Activated CD4-positive, alpha-beta memory T cell treated with anti-CD3 and anti-CD28 coated beads, Interleukin-2, amount 10 ng/mL, durations not matched to agents 7 days and 5 days (primary cell): Measurements from ENCODE around the gene NELFB. TPM values are rescaled to one million over a fixed set of nuclear protein-coding genes. Genes with fewer than 3 reads are reported as not detected.
A peak's percentile ranks its signal among the peaks of the same experiment; 100 is the strongest.

Source experiments
- CTCF ChIA-PET: fragments of 350-600 bp; sonication (Branson Sonifier 250); formaldehyde crosslinking; loops from one replicate; lab custom pipeline; 2021; ENCODE audit warnings: antibody characterized with exemption, inconsistent platforms; lab: Charles Lee
- POLR2A ChIA-PET: fragments of 350-600 bp; sonication (Branson Sonifier 250); formaldehyde crosslinking; loops from one replicate; lab custom pipeline; 2021; ENCODE audit warnings: antibody characterized with exemption; lab: Charles Lee
- DNase-seq: peaks from one replicate; pipeline ENCODE4 v3.0.0-alpha.2; 2020
- H3K27ac Mint-ChIP-seq: one replicate; pipeline ENCODE4 v1.8.0; 2021; ENCODE audit warnings: mild to moderate bottlenecking, mixed read lengths
- H3K27me3 Mint-ChIP-seq: one replicate; pipeline ENCODE4 v1.8.0; 2021; ENCODE audit warnings: mixed read lengths
- H3K36me3 Mint-ChIP-seq: one replicate; pipeline ENCODE4 v1.8.0; 2021; ENCODE audit warnings: low read depth, mixed read lengths
- H3K4me1 Mint-ChIP-seq: one replicate; pipeline ENCODE4 v1.8.0; 2021; ENCODE audit warnings: mixed read lengths
- H3K4me3 Mint-ChIP-seq: one replicate; pipeline ENCODE4 v1.8.0; 2021; ENCODE audit warnings: mild to moderate bottlenecking, mixed read lengths
- H3K9me3 Mint-ChIP-seq: one replicate; pipeline ENCODE4 v1.8.0; 2021; ENCODE audit warnings: mixed read lengths
- total RNA-seq, 2 experiments: library from RNA; stranded (reverse); gene quantifications; one replicate each; pipeline ENCODE4 v1.2.3, GENCODE V29; 2021

NELFB gene
- total RNA-seq, 2 experiments from 2014 or later, result 58.8 to 59.6 TPM

GRCh38 chr9:137247135-137247915, 7.8 kb upstream of the NELFB start:
- Mint-ChIP-seq H3K27ac (no peak overlapping the region), H3K9me3 (no peaks in the 10 kb centered on the region), H3K27me3 (no peaks in the 10 kb centered on the region), H3K4me3 (no peak overlapping the region), H3K36me3 (peaks cover 20% of the 10 kb centered on the region), H3K4me1 (peaks cover 19% of the 10 kb centered on the region)
- DNase-seq, result no peak
- ChIA-PET POLR2A (interaction anchor here (1.0 to 12.2 kb wide), 2 partner anchors 6 to 9 kb away, joined by 4 to 251 read pairs; partner anchors contain the start of gene TUBB4B), CTCF (no interaction called here)

GRCh38 chr9:137247916-137248175, 7.3 kb upstream of the NELFB start:
- H3K36me3 Mint-ChIP-seq, result peaks cover 15% of the 10 kb centered on the region
- DNase-seq, result no peak
- no peaks in the 10 kb centered on the region for H3K27me3 Mint-ChIP-seq
- ChIA-PET CTCF (no interaction called here), POLR2A (interaction anchor here (1.0 to 12.2 kb wide), 2 partner anchors 7 to 8 kb away, joined by 4 to 251 read pairs; partner anchors contain the start of gene TUBB4B)
- peaks cover 14% of the 10 kb centered on the region for H3K4me1 Mint-ChIP-seq
- H3K27ac Mint-ChIP-seq, result no peak overlapping the region
- no peaks in the 10 kb centered on the region for H3K9me3 Mint-ChIP-seq
- no peak overlapping the region for H3K4me3 Mint-ChIP-seq

GRCh38 chr9:137250329-137251193, 4.6 kb upstream of the NELFB start:
- CTCF ChIA-PET, result no interaction called here
- no peaks in the 10 kb centered on the region for H3K9me3 Mint-ChIP-seq
- no peak for DNase-seq
- H3K27ac Mint-ChIP-seq, result no peak overlapping the region
- H3K36me3 Mint-ChIP-seq, result peaks cover under 1% of the 10 kb centered on the region
- H3K27me3 Mint-ChIP-seq, result peaks cover 3% of the 10 kb centered on the region
- POLR2A ChIA-PET, result interaction anchor here (12.2 kb wide), 1 partner anchor 10 kb away, joined by 251 read pairs; the partner anchor contains the start of gene TUBB4B
- H3K4me1 Mint-ChIP-seq, result peaks cover 5% of the 10 kb centered on the region
- no peak overlapping the region for H3K4me3 Mint-ChIP-seq

GRCh38 chr9:137251194-137251461, 4.0 kb upstream of the NELFB start, which contains the start of gene STPG3:
Gene STPG3 (plus strand): TSS chr9:137251286. CDS start chr9:137251287, 1 bp downstream.
- CTCF ChIA-PET, result no interaction called here
- peaks cover 8% of the 10 kb centered on the region for H3K4me1 Mint-ChIP-seq
- H3K4me3 Mint-ChIP-seq, result no peak within 1 kb of the TSS
- H3K36me3 Mint-ChIP-seq, result peaks cover 6% of the 10 kb centered on the region
- POLR2A ChIA-PET, result interaction anchor here (12.2 kb wide), 1 partner anchor 10 kb away, joined by 251 read pairs; the partner anchor contains the start of gene TUBB4B
- peaks cover 3% of the 10 kb centered on the region for H3K27me3 Mint-ChIP-seq
- no peak for DNase-seq
- H3K27ac Mint-ChIP-seq, result no peak within 1 kb of the TSS
- no peaks in the 10 kb centered on the region for H3K9me3 Mint-ChIP-seq

GRCh38 chr9:137251490-137252268, 3.4 kb upstream of the NELFB start:
- no peak overlapping the region for H3K4me3 Mint-ChIP-seq
- ChIA-PET CTCF (no interaction called here), POLR2A (interaction anchor here (12.2 kb wide), 1 partner anchor 11 kb away, joined by 251 read pairs; the partner anchor contains the start of gene TUBB4B)
- H3K4me1 Mint-ChIP-seq, result peaks cover 14% of the 10 kb centered on the region
- no peak for DNase-seq
- H3K27me3 Mint-ChIP-seq, result peaks cover 3% of the 10 kb centered on the region
- H3K9me3 Mint-ChIP-seq, result no peaks in the 10 kb centered on the region
- H3K36me3 Mint-ChIP-seq, result peaks cover 10% of the 10 kb centered on the region
- no peak overlapping the region for H3K27ac Mint-ChIP-seq

GRCh38 chr9:137252555-137253506, 2.3 kb upstream of the NELFB start:
- Mint-ChIP-seq H3K4me3 (no peak overlapping the region), H3K4me1 (peaks cover 18% of the 10 kb centered on the region), H3K27ac (no peak overlapping the region), H3K9me3 (no peaks in the 10 kb centered on the region), H3K27me3 (peaks cover 3% of the 10 kb centered on the region), H3K36me3 (peaks cover 15% of the 10 kb centered on the region)
- ChIA-PET CTCF (interaction anchor here (2.6 kb wide), 1 partner anchor 13 kb away, joined by 12 read pairs; the partner anchor contains the start of gene TUBB4B), POLR2A (interaction anchor here (1.2 to 12.2 kb wide), 3 partner anchors 12 to 123 kb away, joined by 6 to 251 read pairs (median 9); partner anchors contain the start of genes NDOR1, TMEM203 and TUBB4B)
- DNase-seq, result no peak

- H3K27ac Mint-ChIP-seq, result peak overlapping the region; percentile 69
- H3K36me3 Mint-ChIP-seq, result peaks cover 18% of the 10 kb centered on the region
- H3K4me1 Mint-ChIP-seq, result peaks cover 18% of the 10 kb centered on the region
- no peak for DNase-seq
- no peaks in the 10 kb centered on the region for H3K9me3 Mint-ChIP-seq
- H3K4me3 Mint-ChIP-seq, result peak overlapping the region; percentile 83
- peaks cover 3% of the 10 kb centered on the region for H3K27me3 Mint-ChIP-seq
- ChIA-PET CTCF (interaction anchor here (0.7 to 2.6 kb wide), 6 partner anchors 11 to 219 kb away, joined by 3 to 12 read pairs (median 6); partner anchors contain the start of gene TUBB4B), POLR2A (interaction anchor here (0.9 to 12.2 kb wide), 9 partner anchors 13 to 184 kb away, joined by 3 to 251 read pairs (median 6); partner anchors contain the start of genes CYSRT1, NDOR1, TMEM203 and TOR4A)
These were observed 1.2 kb upstream of the NELFB start for GRCh38 chr9:137253717-137254623.

- DNase-seq, result peak; percentile 47
- H3K9me3 Mint-ChIP-seq, result no peaks in the 10 kb centered on the region
- CTCF ChIA-PET, result interaction anchor here (1.1 to 2.6 kb wide), 5 partner anchors 9 to 221 kb away, joined by 3 to 12 read pairs (median 8); partner anchors contain the start of gene TUBB4B
- POLR2A ChIA-PET, result interaction anchor here (0.7 to 12.2 kb wide), 12 partner anchors 8 to 221 kb away, joined by 3 to 251 read pairs (median 4); partner anchors contain the start of genes CYSRT1, NDOR1, TMEM203 and TOR4A
- H3K36me3 Mint-ChIP-seq, result peaks cover 23% of the 10 kb centered on the region
- peaks cover 3% of the 10 kb centered on the region for H3K27me3 Mint-ChIP-seq
- peak overlapping the region; percentile 89 for H3K4me3 Mint-ChIP-seq
- H3K4me1 Mint-ChIP-seq, result peaks cover 18% of the 10 kb centered on the region
- peak overlapping the region; percentile 83 for H3K27ac Mint-ChIP-seq
These were observed 454 bp downstream of the NELFB start for GRCh38 chr9:137255448-137256114.

- DNase-seq, result no peak
- Mint-ChIP-seq H3K36me3 (peaks cover 23% of the 10 kb centered on the region), H3K27me3 (peaks cover 3% of the 10 kb centered on the region), H3K4me1 (peaks cover 18% of the 10 kb centered on the region), H3K9me3 (no peaks in the 10 kb centered on the region), H3K4me3 (peak overlapping the region; percentile 89), H3K27ac (no peak overlapping the region)
- ChIA-PET POLR2A (interaction anchor here (0.7 to 12.2 kb wide), 10 partner anchors 9 to 222 kb away, joined by 3 to 251 read pairs (median 4); partner anchors contain the start of genes CYSRT1, TOR4A and TUBB4B), CTCF (interaction anchor here (1.4 to 1.5 kb wide), 2 partner anchors 9 to 15 kb away, joined by 3 to 4 read pairs; partner anchors contain the start of gene TUBB4B)
These were observed 1.2 kb downstream of the NELFB start for GRCh38 chr9:137256362-137256761.

GRCh38 chr9:137256856-137257255, 1.7 kb downstream of the NELFB start:
- DNase-seq, result no peak
- POLR2A ChIA-PET, result interaction anchor here (0.9 to 12.2 kb wide), 4 partner anchors 15 to 26 kb away, joined by 4 to 251 read pairs (median 9); partner anchors contain the start of genes TOR4A and TUBB4B
- peaks cover 18% of the 10 kb centered on the region for H3K4me1 Mint-ChIP-seq
- no peaks in the 10 kb centered on the region for H3K9me3 Mint-ChIP-seq
- peak overlapping the region; percentile 89 for H3K4me3 Mint-ChIP-seq
- no peak overlapping the region for H3K27ac Mint-ChIP-seq
- H3K36me3 Mint-ChIP-seq, result peaks cover 27% of the 10 kb centered on the region
- H3K27me3 Mint-ChIP-seq, result peaks cover 3% of the 10 kb centered on the region
- CTCF ChIA-PET, result interaction anchor here (1.4 kb wide), 1 partner anchor 16 kb away, joined by 3 read pairs; the partner anchor contains the start of gene TUBB4B
